Esophagus squamous epithelium (tissue), 5 donors: ENCODE data around the gene CIBAR2. TPM values are rescaled to one million over a fixed set of nuclear protein-coding genes. Genes with fewer than 3 reads are reported as not detected.

Experiments used
- DNase-seq: peaks from one replicate; lab custom pipeline; 2025; lab: John Stamatoyannopoulos, UW
- H3K27ac ChIP-seq, 4 donors: fragments of 200-600 bp; sonication (generic); one replicate each; pipeline ENCODE4 v1.5.1; 2016 to 2019; ENCODE audit warnings: mild to moderate bottlenecking in 1 of 4
- H3K27me3 ChIP-seq, 4 donors: fragments of 200-600 bp; sonication (generic); 1 replicate in 3 of 4; 2 replicates in 1 of 4; pipeline versions ENCODE4 v1.5.1 to v1.6.0; 2017 to 2021; ENCODE audit warnings: antibody characterized with exemption in 1 of 4
- H3K36me3 ChIP-seq, 3 donors: fragments of 200-600 bp; sonication (generic); one replicate each; pipeline ENCODE4 v1.5.1; 2016 to 2019
- H3K4me1 ChIP-seq, 3 donors: fragments of 200-600 bp; sonication (generic); one replicate each; pipeline ENCODE4 v1.5.1; 2017 to 2019
- H3K4me3 ChIP-seq, 4 donors: fragments of 200-600 bp; sonication (generic); 1 replicate in 3 of 4; 2 replicates in 1 of 4; pipeline ENCODE4 v1.5.1; 2016 to 2019; ENCODE audit warnings: mild to moderate bottlenecking in 2 of 4, moderate library complexity in 1 of 4
- H3K9me3 ChIP-seq, 3 donors: fragments of 200-600 bp; sonication (generic); one replicate each; pipeline ENCODE4 v1.5.1; 2016 to 2019
- CTCF ChIP-seq, 6 experiments: fragments of 450-650 bp in 4 of 6; fragments of 200-600 bp in 2 of 6; sonication (generic) in 2 of 6; IDR thresholded peaks; one replicate each; pipeline ENCODE4 v1.5.1; 2016 to 2019; ENCODE audit warnings: antibody characterized with exemption in 6 of 6, mild to moderate bottlenecking in 4 of 6, moderate library complexity in 4 of 6
- POLR2A ChIP-seq, 4 donors: fragments of 450-650 bp; IDR thresholded peaks; one replicate each; pipeline ENCODE4 v1.6.1; 2017; ENCODE audit warnings: antibody characterized with exemption in 4 of 4, mild to moderate bottlenecking in 4 of 4, moderate library complexity in 3 of 4
- WGBS, 2 donors: methylation state at CpG; one replicate each; pipeline ENCODE4 v1.1.5; 2018; 5-methylcytosine and 5-hydroxymethylcytosine counted together
- intact Hi-C: fragments of 100-400 bp; cut with DNase I; formaldehyde crosslinking; loops from one replicate; pipeline ENCODE4 v1.15.0; 2022
- total RNA-seq, 4 donors: library from RNA; depleted of rRNA; stranded (reverse); fragments of >200 nt; gene quantifications; one replicate each; pipeline ENCODE4 v1.1.0, GENCODE V29; 2016
- donor health status: DM: yes; HTN: yes; CAD: no.

CIBAR2 gene
- total RNA-seq, 4 donors from 2014 or later = not detected

DNA sequence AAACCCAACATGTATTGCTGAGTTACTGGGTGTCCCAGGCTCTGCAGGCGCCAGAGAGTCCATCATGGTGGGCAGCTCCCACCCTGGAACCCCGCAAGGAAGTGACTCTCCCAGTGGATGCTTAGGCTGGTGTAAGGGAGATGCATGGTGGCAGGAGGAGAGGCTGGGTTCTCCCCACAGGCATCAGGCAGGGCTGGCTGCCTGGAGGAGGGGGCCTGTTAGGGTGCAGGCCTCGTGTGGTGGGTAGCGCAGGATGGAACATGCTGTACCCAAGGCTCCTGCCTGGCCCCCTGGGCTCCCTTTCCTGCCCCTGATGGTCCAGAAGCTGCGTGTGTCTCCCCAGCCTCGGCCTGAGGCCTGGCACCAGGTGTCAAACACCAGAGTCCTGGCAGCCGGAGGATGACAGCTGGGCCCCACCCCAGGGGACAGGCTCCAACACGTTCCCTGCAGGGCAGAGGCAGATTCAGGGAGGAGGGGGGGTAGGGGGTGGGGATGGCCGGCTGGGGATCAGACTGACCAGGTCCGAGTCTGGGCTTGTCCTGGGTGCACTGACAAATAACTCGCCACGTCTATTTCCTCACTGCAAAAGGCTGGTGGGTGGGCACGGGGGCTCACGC, 40.2 kb upstream of the CIBAR2 start:
- DNase-seq = no peak
- Histone ChIP-seq H3K36me3 (no peaks in the 10 kb centered on the region), H3K4me1 (peaks cover 14 to 53% (median 28%) of the 10 kb centered on the region in 3 donors), H3K27ac (peak overlapping the region in 3 of 4 donors; percentile 62 to 72 (median 67)), H3K27me3 (peaks cover 0 to 21% (median 0%) of the 10 kb centered on the region in 4 donors), H3K9me3 (no peaks in the 10 kb centered on the region), H3K4me3 (no peak overlapping the region)
- intact Hi-C loops = no loop called here
- WGBS, 2 donors = 12 to 83% methylated on average over 1 to 3 of the region's 14 CpGs
- TF ChIP-seq POLR2A (IDR thresholded peaks at IDR 0.05) (no peak), CTCF (IDR thresholded peaks at IDR 0.05) (no peak)

- H3K4me3 ChIP-seq = no peak overlapping the region
- no peak for TF ChIP-seq POLR2A (IDR thresholded peaks at IDR 0.05)
- no peak for TF ChIP-seq CTCF (IDR thresholded peaks at IDR 0.05)
- intact Hi-C loops = no loop called here
- 23 to 57% methylated on average over 5 to 7 of the region's 24 CpGs for WGBS, 2 donors
- H3K36me3 ChIP-seq = no peaks in the 10 kb centered on the region
- peaks cover 0 to 20% (median 0%) of the 10 kb centered on the region in 4 donors for H3K27me3 ChIP-seq
- DNase-seq = no peak
- H3K27ac ChIP-seq = peak overlapping the region in 3 of 4 donors; percentile 62 to 72 (median 67)
- no peaks in the 10 kb centered on the region for H3K9me3 ChIP-seq
- H3K4me1 ChIP-seq = peaks cover 14 to 60% (median 30%) of the 10 kb centered on the region in 3 donors
These were observed 39.5 kb upstream of the CIBAR2 start for GRCh38 chr16:85151603-85152413.

- no peak overlapping the region for H3K4me3 ChIP-seq
- no peaks in the 10 kb centered on the region for H3K36me3 ChIP-seq
- DNase-seq = no peak
- H3K9me3 ChIP-seq = no peaks in the 10 kb centered on the region
- 55 to 59% methylated on average over 10 of the region's 11 CpGs for WGBS, 2 donors
- intact Hi-C loops = no loop called here
- TF ChIP-seq POLR2A (IDR thresholded peaks at IDR 0.05) = no peak
- TF ChIP-seq CTCF (IDR thresholded peaks at IDR 0.05) = no peak
- peaks cover 14 to 66% (median 33%) of the 10 kb centered on the region in 3 donors for H3K4me1 ChIP-seq
- peaks cover 0 to 20% (median 0%) of the 10 kb centered on the region in 4 donors for H3K27me3 ChIP-seq
- H3K27ac ChIP-seq = peak overlapping the region in 3 of 4 donors; percentile 31 to 72 (median 62)
These were observed 38.9 kb upstream of the CIBAR2 start for GRCh38 chr16:85151079-85151602.

DNA sequence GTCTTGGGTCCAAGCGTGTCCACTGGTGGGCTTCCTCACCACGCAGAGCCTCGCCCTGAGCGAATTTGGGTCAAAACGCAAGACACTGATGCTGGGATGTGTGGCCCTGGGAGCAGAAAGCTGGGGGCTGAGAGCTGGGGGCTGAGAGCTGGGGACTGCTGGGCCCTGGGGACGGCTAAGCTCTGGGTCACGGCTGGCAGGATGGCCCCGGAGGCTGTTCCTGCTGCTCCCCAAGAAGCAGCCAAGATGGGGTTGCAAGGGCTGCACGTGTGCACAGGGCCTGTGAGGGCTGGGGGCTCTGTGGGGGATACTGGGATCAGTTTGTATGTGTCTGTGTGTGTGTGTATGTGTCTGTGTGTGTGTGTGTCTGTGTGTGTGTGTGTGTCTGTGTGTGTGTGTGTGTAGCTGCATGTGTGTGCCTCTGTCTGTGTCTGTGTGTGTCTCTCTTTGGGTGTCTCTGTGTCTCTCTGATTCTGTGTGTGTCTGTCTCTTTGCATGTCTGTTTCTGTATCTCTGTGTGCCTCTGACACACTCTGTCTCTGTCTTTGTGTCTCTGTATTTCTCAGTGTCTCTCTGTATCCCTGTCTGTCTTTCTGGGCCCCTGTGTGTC, 38.2 kb upstream of the CIBAR2 start:
- H3K4me1 ChIP-seq = peaks cover 14 to 73% (median 33%) of the 10 kb centered on the region in 3 donors

More for the DNA sequence above, 38.2 kb upstream of the CIBAR2 start:
- Histone ChIP-seq H3K36me3 (no peaks in the 10 kb centered on the region), H3K4me3 (no peak overlapping the region), H3K27me3 (peaks cover 0 to 20% (median 0%) of the 10 kb centered on the region in 4 donors), H3K9me3 (no peaks in the 10 kb centered on the region), H3K27ac (no peak overlapping the region)
- intact Hi-C loops = no loop called here
- no peak for DNase-seq
- TF ChIP-seq POLR2A (IDR thresholded peaks at IDR 0.05) (no peak), CTCF (IDR thresholded peaks at IDR 0.05) (no peak)
- WGBS, 2 donors = 75 to 93% methylated on average over 5 to 6 of the region's 9 CpGs
